Activated T-cell treated with anti-CD3 and anti-CD28 coated beads, Interleukin-2, amount 50 U/mL, for 48 hours (primary cell): ENCODE data around the gene EPHA4.

Source experiments
- DNase-seq, 2 experiments: peaks; one replicate each; pipeline ENCODE4 v3.0.0-alpha.2; 2020

Gene EPHA4

DNA sequence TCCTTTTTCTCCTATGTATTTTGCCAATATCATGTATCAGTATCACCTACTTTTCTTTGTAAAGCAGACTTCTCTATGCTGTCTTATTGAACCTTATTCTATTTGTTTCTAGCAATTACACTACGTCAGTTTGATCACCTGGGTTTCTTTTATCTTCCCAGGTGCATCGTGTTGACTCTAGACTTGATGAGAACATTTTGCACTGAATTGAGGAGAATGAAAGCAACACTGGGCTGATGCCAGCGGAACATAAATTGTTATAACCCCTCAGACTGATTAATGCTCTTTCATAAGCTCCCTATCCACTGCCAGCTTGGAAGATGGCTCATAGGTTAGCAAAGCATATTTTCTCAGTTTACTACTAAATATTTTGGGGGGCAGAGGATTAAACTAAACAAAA, 140.6 kb downstream of the EPHA4 start:
- no peak for DNase-seq

DNA sequence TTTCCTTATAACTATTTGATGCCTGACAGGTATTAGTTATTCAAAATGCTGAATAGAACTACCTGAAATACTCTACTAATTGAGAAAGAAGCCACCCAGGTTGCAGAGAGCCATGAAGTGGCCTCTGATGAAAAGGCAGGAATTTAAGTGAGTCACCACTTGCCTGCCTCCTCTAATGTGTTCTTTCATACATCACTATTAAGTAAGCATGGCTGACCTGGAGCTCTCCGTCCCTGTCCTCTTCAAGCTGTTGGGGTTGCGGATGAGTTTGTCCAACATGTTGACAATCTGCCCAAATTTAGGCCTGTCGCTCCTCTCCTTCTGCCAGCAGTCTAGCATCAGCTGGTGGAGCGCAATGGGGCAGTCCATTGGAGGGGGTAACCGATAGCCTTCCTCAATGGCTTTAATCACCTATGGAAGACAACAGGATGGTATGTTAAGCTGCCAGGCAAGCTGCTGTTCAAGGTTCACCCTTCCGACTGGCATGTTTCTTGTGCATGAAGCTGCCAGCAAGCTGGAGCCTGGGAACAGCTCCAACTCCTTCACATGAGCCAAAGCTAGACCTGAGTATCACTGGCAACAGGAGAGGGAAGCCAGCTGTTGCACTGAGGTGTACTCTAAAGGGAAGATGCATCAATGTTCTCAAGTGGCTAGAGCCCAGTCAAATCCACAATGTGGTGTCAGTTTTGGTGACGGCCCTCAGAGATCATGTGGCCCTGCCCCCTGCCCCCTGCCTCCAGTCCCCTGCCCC, 142.2 kb downstream of the EPHA4 start:
- DNase-seq: no peak

GRCh38 chr2:221428896-221429295, 143.2 kb downstream of the EPHA4 start:
- no peak for DNase-seq

GRCh38 chr2:221426929-221427328, 145.2 kb downstream of the EPHA4 start:
- DNase-seq: no peak

GRCh38 chr2:221425891-221426290, 146.2 kb downstream of the EPHA4 start:
- no peak for DNase-seq

- no peak for DNase-seq
Measured at GRCh38 chr2:221425353-221425752, 146.8 kb downstream of the EPHA4 start.

DNA sequence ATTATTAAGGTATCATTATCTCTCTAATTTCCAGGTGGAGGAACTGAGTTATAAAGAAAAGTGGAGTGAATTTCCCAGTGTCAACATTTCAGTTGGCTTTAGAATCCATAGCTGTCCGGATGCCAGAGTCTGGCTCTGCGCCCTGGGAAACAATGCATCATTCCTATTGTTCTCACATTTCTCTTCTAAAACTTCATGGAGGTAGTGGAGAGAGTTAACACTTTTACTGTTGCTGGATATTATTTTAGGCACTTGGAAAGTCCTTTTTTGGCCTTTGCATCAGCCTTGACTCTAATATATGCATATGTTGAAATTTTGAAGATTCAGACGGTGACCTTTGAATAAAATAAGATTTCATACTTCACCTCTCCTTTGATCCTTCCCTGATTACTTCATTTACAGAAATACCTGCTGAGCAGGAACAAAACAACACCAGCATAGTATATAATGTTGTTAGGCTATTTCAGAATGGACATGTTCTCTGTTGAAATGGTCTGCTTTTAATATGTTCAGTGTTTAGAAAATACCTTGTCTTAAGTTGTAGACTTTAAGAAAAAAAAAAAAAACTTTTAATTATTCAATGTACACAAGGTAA, 148.8 kb downstream of the EPHA4 start:
- DNase-seq: no peak

DNA sequence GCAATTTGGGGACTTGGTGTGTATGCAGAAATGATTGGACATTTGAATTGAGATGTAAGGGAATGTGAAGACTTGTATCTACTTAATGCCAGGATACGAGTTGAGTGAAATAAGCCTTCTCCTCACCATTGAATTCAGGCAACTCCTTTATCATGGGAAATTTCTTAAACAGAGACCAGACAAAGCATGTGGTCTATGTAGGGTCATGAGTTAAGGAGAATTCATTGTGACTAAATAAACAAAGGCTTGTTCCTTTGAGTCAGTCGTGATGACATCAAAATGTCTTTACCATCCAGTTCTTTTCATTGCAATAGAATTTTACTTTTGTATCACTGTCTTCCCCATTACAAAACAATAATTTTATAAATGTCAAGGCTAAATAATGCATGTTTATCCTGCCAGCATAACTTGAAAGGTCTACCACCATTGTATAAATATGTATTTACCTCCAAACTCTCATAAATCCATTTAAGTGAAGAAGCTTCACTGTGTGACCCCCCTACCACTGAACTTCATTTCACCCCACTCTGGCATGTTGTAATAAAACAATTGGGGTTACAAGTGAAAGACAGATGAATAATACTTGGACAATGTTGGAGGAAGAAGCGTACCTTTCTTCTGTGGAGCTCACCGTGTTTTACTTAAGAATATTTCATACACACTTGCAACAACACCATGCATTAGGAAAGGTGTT, 149.4 kb downstream of the EPHA4 start:
- DNase-seq: no peak

- DNase-seq: no peak
Measured at GRCh38 chr2:221420245-221420644, 151.9 kb downstream of the EPHA4 start.

GRCh38 chr2:221415789-221416188, 156.3 kb downstream of the EPHA4 start:
- DNase-seq: no peak

GRCh38 chr2:221412978-221413377, 159.1 kb downstream of the EPHA4 start:
- DNase-seq: no peak

DNA sequence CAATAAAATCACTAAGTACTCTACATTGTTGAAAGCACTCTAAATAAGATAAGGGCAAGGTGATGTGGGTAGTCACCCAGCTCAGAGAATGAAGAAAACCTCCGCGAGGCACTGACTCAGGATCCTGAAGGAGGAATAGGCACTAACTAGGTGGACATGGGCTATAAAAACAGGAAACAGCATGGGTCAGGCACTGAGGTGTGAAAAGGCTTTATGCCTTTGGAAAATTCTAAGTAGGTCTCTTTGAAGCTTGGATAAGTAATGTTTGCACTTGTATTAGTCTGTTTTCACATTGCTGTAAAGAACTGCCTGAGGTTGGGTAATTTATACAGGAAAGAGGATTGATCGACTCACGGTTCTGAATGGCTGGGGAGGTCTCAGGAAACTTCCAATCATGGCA, 161.6 kb downstream of the EPHA4 start:
- DNase-seq: no peak

GRCh38 chr2:221407765-221408164, 164.3 kb downstream of the EPHA4 start:
- no peak for DNase-seq

- DNase-seq: no peak
Measured at GRCh38 chr2:221405521-221405920, 166.6 kb downstream of the EPHA4 start.

- no peak for DNase-seq
Measured at GRCh38 chr2:221402072-221402471, 170.0 kb downstream of the EPHA4 start.

DNA sequence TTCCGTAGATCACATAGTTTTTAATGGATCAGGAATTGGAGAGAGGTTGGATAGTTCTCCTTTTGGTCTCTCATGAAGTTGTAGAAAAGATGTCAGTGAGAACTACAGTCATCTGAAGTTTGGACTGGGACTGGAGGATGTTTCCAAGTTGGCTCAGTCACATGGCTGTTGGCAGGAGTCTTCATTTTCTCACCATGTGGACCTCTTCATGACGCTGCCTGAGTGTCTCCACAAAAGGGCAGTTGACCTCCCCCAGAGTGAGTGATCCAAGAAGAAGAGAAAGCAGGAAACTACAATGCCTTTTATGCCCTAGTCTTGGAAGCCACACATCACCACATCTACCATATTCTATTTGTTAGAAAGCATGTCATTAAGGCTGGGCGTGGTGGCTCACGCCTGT, 171.7 kb downstream of the EPHA4 start:
- no peak for DNase-seq

DNA sequence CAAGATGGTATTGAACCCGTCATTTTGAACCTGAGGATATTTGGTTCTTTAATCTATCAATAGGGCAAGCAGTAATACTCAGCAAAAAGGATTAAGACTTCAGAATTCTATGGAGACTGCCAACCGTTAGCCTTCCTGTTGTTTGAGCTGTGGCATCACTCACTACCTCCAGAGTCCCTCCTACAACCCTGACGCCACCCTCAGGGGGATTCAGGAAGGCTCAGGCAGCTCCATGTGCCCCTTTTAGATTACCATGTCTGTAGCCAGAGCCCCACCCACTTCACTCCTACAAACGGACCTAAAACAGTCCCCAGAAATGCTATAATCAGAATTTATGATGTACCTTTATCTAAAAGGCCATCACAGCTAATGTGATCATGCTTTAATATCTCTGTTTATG, 172.9 kb downstream of the EPHA4 start:
- DNase-seq: no peak

DNA sequence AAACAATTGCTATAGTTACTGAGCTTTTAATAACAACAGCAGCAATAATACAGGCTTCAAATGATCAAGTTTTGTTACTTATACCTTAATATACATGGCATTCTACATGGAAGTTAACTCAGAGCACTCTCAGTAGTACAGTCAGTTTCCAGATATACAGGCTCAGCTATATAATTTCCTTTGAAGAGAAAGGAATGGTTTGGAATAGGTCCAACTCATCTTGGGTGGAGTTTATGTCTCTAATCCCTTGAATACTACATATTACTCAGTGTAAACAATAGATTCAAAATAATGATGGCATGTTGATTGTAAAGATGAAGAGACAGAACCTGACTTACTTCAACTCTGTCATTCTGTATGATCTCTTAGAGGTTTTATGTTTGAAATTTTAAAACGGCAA, 174.9 kb downstream of the EPHA4 start:
- no peak for DNase-seq

DNA sequence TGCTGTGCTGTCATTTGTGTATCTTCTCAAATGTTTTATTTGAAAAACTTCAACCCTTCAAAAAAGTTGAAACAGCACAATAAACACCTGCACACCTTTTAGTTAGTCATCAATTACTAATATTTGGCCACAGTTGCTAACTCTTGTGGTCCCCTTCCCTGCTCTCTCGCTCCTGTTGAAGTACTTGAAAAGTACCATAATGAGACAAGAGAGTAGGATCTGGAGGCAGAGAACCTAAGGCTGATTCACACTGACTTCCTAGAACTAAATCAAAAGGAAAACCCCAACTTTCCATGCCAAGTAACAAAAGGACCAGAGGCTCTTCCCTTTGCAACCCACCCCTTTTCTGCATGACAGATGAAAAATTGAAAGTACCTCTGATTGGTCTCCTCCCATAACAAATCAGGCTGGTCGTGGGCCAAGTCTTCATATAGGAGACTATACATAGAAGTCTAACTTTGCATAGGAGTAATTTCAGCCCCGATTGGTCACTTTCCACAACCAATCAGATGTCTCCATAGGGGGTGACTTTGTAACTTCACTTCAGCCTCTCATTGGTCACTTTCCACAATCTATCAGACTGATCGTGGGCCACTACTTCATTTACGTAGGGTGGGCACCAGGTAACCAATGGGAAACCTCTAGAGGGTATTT, 179.7 kb downstream of the EPHA4 start:
- DNase-seq: no peak

DNA sequence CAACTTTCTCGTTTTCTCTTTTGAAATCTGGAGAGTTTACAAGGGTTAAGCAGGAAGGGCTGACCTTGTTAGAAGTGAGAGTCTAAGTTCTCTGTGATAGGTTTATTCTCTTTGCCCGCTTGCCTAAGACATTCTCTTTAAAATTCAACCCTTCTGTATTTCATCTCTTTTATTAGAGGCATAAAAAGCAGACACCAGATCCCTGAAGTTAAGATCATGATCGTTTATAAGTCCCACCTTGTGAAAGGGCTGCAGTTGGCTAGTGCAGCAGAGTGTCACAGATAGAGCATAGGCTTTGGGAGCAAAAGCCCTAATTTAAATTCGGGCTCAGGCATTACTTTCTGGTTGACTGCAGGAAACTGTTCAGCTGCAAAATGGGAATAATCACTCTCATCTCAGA, 181.2 kb downstream of the EPHA4 start:
- DNase-seq: no peak

- DNase-seq: no peak
Measured at GRCh38 chr2:221389904-221390303, 182.2 kb downstream of the EPHA4 start.

GRCh38 chr2:221389421-221389820, 182.7 kb downstream of the EPHA4 start:
- DNase-seq: no peak

DNA sequence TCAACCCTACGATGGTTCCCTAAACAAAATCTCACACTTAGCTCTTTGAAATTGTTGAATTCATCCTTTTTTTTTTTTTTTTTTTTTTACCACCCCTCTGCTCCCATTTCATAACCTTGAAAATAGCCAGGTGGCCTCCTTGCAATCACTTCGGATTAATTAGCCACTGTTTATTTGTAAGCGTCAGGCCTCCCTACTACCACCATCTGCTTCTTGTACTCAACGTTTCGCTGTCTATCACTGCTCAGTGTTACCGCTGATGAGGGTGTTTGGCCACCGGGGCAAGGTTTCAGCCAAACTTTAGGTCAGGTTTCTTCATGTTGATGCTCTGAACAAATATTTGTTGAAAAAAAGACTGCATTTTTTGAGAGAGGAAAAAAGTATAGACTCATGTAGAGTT, 183.2 kb downstream of the EPHA4 start:
- DNase-seq: no peak

DNA sequence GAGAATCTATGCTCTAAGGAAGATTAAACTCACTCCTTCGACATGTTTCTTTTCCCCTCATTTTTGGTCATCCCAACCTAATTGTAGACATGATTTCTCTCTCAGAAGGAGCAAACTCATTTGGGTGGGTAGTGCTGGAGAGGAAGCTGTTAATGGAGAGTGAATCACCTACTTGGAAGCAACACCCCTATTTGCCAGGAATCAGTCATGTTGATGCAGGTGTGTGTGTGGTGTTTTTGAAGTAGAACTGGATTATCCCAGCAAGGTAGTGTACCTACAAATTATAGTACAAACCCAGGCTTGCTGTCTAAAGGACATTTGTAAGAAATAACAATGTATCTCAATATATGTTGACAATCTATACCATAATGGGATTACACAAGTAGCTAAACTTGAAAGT, 186.4 kb downstream of the EPHA4 start:
- DNase-seq: no peak
